Endometrium (tissue), 2 donors: ENCODE measurements around the gene SLC48A1.
"Not testable (repeated sequence)": the region's sequence is repeated elsewhere in the genome, so short reads cannot be mapped to it uniquely, and the experiment has no call there.

Experiments used
- FAIRE-seq: peaks from 2 replicates; lab custom pipeline; 2012; peaks lifted over from hg19 to GRCh38; lab: Jason Lieb, UNC
- donor health status: control.
- donor health status: control.

Gene SLC48A1

DNA sequence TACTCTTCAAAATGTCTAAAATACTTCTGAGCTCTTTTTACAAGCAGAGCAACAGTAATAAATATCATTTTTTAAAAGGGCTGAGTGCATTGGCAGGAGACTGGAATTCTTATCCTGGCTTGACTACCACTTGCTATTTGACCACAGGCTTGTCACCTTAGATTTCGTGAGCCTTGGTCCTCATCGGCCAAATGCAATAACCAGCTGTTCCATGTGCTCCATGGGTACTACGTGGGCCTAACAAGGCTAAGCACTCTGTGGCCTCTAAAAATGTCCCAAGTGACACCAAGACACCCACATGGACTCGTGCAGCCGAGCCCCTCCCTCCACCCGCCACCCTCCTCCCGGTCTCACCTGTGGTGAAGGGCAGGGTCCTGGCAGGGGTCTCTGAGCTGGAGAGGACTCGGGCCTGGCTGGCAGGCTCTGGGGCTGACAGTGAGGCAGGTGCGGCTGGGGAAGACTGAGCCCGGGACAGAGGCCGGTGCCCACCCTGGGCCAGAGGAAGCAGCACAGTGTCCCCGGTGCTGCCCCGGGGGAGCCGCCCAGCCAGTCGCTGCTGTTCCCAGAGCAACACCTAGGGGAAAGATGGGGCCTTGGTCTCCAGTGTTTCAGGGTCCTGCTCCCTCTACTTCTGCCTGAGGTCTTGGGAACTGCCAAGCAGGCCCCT is 20.1 kb downstream of the SLC48A1 start:
- no peak for FAIRE-seq

- FAIRE-seq = no peak
Observed at GRCh38 chr12:47794679-47795078, 21.6 kb downstream of the SLC48A1 start.

DNA sequence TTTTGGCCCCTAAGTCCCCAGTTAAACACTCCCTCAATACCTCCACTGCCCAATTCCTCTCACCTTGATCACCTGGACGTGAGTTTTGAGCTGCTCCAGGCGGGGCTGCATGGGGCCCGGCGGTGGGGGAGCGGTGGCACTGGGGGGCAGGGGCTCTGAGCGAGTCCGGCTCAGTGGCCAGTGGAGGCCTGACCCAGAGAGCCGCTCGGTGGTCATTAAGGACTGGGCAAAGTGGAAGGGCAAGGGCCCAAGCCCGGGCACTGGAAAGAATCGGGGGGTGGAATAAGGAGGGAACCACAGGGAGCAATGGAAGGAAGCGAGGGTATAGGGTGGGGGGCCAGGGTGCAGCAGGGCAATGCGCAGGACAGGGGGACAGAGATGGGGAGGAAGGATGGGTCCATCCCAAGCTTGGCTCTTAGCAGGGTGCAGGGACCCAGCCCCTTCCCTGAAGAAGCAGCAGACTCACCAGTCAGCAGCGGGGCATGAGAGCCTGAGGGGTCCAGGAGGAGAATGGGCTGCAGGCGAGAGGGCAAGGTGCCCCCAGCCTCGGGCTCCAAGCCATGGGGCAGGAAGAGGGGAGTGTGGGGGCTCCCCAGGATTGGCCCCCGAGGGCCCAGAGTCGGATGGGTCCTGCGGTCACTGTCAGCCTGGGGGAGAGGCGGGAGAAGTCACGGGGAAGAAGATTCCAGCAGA is 22.2 kb downstream of the SLC48A1 start:
- FAIRE-seq = no peak

DNA sequence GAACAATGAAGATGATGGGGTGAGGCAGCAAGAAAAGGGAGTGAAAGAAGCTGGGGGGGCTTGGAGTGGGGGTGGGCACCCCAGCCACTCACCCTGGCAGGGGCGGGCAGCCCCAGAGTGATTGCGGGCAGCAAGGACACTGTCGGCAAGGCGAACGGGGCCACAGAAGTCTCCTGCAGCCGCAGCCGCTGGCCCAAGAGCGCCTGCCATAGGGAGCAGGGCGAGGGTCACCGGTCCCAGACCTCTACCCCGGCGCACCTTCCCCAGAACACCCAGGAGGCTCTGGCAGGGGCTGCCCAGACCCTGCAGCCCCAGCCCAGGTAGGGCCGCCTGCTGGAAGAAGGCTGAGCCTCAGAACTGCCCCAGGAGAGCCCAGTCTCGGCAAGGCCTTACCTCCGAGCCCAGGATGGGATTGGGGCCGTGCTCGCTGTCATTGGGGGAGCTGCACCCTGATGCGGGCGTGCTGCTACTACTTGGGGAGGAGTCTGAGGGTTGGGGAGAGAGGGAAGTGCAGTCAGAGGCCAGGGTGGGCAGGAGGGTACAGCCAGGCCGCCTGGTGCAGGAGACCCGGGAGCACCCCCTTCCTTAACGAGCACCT is 22.9 kb downstream of the SLC48A1 start:
- no peak for FAIRE-seq

DNA sequence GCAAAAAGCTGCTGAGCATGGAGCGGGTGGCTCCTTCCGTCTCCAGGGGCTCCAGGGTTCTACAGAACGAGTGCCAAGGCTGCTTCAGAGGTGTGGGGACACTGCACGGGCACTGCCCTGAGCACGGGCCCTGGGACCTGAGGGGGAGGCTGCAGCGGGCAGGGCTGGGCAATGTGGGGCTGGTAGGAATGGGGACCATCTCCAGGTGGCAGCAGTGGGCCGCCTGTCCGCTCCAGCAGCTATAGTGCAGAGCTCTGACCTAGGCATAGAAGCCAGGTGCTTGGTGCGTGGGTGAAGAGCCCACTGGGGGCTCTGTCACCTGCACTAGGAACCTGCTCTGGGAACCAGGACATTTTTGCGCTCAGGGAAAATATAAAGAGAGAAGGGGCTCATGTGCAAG is 24.4 kb downstream of the SLC48A1 start:
- FAIRE-seq = no peak

DNA sequence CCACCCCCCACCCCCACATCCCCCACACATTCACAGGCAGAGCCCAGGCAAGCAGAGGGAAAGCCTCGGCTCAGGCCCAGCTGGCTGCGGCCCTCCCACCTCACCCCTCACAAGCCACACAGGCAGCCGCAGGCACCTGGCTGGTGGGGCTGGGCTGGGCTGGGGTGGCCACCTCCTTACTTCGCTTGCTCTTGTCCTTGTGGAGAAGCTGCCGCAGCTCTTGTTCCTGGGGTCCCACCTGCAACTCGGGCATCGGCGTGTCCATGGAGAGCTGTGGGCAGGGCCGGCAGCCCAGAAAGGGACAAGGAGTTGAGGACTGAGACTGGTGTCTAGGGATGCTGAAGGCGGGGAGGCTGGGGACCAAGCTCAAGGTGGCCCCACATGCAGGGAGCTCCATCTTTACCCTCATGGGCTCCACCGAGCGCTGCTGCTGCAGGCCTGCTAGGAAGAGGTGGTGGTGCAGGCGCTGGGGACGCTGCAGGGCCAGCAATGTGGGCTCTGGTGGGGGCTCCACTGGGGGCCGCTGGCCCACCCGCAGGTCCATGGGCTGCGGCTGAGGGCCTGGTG is 25.4 kb downstream of the SLC48A1 start:
- no peak for FAIRE-seq

GRCh38 chr12:47799357-47799955 is 26.4 kb downstream of the SLC48A1 start:
- no peak for FAIRE-seq

DNA sequence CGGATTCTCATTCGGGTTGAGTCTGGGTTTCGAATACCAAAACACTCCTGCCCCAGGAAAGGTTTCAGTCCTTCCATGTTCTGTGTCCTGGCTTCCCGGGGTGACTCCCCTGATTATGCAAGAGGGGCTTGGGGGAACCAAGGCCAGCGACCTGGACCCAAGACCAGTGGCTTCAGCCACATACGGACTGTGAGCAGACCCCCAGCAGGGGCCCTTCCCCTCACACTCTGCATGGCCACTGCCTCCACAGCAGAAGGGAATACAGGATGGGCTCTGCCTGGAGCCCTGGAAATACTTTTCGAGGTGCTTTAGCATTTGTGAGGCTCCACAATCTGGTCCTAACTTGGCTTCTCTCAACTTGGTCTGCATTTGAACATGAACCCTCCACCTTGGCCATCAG is 27.5 kb downstream of the SLC48A1 start:
- FAIRE-seq = no peak

DNA sequence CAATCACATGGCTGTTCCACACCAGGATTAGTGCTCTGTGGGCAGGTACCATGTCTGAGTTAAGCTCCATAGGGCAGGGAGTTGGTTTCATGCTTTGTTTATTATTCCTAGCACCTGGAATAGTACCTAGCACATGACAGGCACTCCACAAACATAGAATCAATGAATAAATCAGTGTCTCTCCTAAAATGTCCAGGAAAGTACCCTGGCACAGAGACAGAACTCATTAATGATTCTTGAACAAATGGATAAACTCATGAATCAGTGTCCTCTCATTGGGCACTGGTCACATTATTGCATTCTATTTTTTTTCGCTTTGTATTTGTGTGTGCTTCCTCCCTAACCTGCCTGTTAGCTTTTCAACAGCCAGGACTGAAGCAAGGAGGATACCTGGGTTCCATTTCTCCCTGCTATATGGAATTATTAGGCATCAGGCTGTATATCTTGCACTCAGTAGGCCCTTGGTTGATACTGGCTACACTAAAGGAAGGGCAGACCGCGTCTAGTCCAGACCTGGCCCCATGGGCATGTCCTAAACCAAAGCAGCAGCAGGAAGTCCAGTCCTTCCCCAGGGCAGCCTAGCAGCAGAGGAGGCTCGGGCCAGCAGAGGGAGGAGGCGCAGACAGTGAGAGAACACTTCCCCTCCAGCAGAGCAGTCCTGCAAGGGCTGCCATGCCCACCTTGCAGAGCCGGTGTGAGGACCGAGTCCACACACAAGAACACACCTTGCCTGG is 28.3 kb downstream of the SLC48A1 start:
- FAIRE-seq = no peak

DNA sequence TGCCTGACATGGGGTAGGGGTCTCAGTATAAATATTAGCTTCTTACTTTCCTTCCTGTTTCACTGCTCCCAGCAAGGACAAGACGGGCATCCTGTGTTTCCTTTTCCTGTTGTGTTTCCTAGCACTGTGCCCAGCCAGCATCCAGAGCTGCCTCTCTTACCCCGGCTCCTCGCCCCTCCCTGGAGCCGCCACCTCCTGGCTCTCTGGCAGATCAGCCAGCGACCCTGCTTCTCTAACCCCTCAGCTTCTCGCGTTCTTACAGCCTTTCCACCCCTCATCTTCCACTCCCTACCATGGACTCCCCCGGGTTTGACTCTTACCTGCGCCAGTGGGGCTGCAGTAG is 28.8 kb downstream of the SLC48A1 start:
- FAIRE-seq = no peak

DNA sequence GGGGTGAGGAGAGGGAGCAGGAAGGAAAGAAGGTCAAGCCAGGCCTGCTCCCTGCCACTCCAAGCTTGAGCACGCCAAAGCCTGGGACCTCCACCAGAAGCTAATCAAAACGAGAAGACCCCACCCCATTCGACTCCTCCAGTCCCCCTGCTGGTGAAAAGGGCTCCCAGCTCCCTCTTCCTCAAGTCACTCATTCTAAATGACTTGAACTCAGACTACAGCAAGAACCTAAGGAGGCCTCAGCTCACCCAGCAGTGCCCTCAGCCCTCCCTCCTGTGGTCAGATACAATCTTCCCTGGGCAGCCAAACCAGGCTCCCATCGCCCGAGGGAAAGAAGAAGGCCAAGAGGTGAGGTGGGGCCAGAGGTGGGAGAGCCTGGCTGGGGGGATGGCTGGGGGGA is 29.3 kb downstream of the SLC48A1 start:
- FAIRE-seq = no peak

DNA sequence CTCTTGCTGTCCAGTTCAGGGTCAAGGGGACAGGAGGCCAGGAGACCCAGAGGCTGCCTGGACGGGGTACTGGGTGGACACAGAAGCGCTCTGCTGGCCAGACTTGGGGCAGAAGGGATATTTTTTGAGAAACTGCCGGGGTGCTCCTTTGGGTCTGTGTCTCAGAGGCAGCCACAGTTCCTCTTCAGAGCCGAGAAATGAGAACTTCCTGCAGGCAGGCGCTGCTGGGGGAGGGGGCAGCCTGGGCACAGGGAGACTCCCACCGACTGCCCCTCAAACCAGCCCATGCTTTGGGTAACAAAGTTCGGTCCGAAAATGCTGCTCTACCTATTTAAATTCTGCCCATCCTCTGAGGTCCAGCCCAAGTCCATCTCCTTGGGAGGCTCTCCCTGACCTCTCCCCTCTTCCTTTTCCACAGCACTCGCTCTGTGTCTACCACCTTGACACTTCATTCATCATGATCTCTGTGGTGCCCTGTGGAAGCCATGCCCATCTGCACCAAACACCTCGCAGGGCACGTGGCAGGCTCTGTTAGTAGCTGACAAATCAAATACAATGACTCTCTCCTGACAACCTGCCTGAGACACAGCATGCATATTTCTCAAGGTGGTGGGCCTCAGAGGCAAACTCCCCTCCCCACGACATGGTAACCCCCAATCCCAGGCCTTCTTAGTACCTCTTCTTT is 30.3 kb downstream of the SLC48A1 start:
- FAIRE-seq = no peak

DNA sequence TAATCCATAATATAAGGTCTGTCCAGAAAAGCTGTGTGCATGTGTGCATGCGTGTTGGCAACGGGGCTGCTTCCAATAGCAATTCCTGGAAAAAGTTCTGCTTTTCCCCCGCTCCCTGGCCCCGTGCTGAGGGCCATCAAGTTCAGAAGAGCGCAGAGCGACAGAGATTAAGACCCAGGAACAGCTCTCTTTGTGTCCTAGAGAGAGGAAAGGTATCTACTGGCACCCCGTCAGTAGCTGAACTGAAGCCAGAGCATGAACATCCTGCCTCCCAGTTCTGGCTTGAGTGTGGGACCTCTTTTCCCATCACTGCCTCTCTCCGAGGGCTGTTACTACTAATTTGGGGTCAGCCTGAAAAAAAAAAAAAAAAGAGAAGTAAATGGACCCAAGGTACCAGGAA is 31.1 kb downstream of the SLC48A1 start:
- FAIRE-seq = no peak

GRCh38 chr12:47805417-47805816 is 32.4 kb downstream of the SLC48A1 start:
- FAIRE-seq = no peak

DNA sequence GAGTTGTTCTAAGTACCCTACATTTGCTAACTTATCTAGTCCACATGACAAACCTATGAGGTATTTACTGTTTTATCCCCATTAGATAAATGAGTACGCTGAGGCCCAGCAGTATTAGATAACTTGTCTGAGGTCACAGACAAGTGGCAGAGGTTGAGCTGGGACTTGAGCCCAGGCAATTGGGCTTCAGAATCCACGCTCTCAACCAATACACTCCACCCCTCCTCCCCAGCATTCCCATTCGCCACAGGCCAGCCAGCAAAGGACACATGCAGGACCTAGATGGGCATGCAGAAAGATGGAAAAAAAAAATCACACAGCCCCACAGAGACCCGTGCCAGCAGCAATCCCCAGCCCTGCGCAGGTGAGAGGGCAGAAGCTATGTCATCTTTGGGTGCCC is 34.3 kb downstream of the SLC48A1 start:
- FAIRE-seq = no peak

DNA sequence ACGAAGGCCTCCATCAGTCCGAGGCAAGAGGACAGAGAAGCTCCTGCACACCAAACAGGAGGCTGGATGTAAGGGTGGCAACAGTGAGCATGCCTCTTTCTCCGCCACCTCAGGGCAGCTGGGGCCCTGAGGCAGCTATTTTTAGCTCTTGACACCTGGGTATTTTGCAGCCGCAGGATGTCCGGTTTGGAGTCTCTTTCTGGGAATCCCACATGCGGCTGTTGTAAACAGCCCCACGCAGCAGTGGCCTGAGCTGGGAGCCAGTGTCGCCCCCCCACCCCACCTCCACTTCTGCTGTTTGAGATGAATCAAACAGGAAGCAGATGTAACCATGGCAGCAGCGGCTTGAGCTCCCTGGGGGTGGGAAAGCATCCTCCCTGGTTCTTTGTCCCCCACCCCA is 35.0 kb downstream of the SLC48A1 start:
- FAIRE-seq = no peak

DNA sequence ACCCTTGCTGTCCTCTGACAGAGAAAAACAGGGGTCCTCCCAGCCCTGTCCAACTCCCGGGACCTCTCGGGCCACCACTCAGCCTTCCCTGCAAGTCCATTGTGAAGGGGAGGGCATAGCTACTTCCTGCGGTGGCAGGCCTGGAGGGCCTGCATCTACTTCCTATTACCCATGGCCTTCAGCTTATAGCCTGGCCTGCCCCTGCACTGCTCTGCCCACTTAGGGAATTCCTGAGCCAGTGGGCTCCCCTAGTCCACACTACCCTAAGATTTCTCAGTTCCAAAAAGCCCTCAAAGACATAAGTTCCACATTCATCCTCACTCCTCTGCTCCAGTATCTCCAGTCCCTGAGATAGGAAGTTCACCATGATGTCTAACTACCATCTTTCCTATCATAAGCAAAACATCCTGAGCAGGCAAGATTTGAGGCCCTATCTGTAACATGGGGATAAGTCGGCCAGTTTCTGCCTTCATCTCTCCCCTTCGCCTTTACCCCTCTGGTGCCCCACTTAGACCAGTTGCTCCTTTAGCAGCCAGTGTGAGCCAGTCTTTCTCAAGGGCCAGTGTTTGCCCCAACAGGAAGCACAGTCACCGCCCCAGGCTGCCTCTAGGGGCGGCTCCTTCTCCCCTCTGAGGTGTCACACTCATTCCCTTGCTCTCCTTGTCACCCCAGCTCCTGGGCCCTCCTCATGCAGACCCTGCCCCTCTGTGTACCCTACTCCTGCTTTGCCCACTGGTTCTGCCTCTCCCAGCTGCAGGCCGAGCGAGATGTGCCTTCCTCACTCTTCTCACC is 35.7 kb downstream of the SLC48A1 start:
- FAIRE-seq = no peak

- FAIRE-seq = not testable (repeated sequence)
Observed at GRCh38 chr12:47809518-47809917, 36.5 kb downstream of the SLC48A1 start.

DNA sequence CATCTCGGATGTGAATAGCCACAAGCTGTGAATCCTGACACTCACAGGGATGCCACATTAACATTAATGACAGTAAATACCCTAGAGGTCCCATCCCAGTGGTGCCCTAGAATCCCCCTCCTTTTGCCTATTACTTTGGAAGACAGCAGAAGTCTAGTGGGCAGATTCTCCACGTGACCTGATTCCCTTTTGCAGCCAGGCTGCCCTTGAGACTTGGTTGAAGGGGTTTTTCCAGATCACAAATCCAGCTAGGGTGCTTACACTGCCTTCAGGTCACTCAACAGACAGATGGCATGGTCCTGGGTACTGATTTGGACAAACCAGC is 38.0 kb downstream of the SLC48A1 start:
- no peak for FAIRE-seq

- no peak for FAIRE-seq
Observed at GRCh38 chr12:47811581-47812484, 38.8 kb downstream of the SLC48A1 start.
